G401.6 (cell line): ENCODE results near the gene POU2AF1.

Experiments used
- FAIRE-seq: peaks from 2 replicates; lab custom pipeline; 2012; peaks lifted over from hg19 to GRCh38; lab: Jason Lieb, UNC

POU2AF1 gene

GRCh38 chr11:111378861-111379601 lies at the start of gene POU2AF1:
TSS of gene POU2AF1 (minus strand) at chr11:111379275. CDS start at chr11:111379177, 98 bp downstream.
- no peak for FAIRE-seq

GRCh38 chr11:111428113-111428876 lies 49.2 kb upstream of the POU2AF1 start:
- no peak for FAIRE-seq

- FAIRE-seq: no peak
Observed at GRCh38 chr11:111427471-111427912, 48.4 kb upstream of the POU2AF1 start.

- no peak for FAIRE-seq
Observed at GRCh38 chr11:111426617-111427016, 47.5 kb upstream of the POU2AF1 start.

- no peak for FAIRE-seq
Observed at GRCh38 chr11:111423250-111423615, 44.2 kb upstream of the POU2AF1 start.

GRCh38 chr11:111422494-111423249 lies 43.6 kb upstream of the POU2AF1 start:
- no peak for FAIRE-seq

GRCh38 chr11:111421251-111421650 lies 42.2 kb upstream of the POU2AF1 start:
- FAIRE-seq: no peak

GRCh38 chr11:111419641-111420327 lies 40.7 kb upstream of the POU2AF1 start:
- no peak for FAIRE-seq

GRCh38 chr11:111419181-111419580 lies 40.1 kb upstream of the POU2AF1 start:
- FAIRE-seq: no peak

GRCh38 chr11:111418436-111418787 lies 39.3 kb upstream of the POU2AF1 start:
- FAIRE-seq: no peak

GRCh38 chr11:111417766-111418435 lies 38.8 kb upstream of the POU2AF1 start:
- FAIRE-seq: no peak

GRCh38 chr11:111417011-111417765 lies 38.1 kb upstream of the POU2AF1 start:
- FAIRE-seq: no peak

- no peak for FAIRE-seq
Observed at GRCh38 chr11:111416231-111416960, 37.3 kb upstream of the POU2AF1 start.

- no peak for FAIRE-seq
Observed at GRCh38 chr11:111414936-111415335, 35.9 kb upstream of the POU2AF1 start.

- FAIRE-seq: no peak
Observed at GRCh38 chr11:111414267-111414931, 35.3 kb upstream of the POU2AF1 start.

- FAIRE-seq: no peak
Observed at GRCh38 chr11:111413849-111414248, 34.8 kb upstream of the POU2AF1 start.

- no peak for FAIRE-seq
Observed at GRCh38 chr11:111412293-111412692, 33.2 kb upstream of the POU2AF1 start.

GRCh38 chr11:111411456-111411855 lies 32.4 kb upstream of the POU2AF1 start:
- no peak for FAIRE-seq

- no peak for FAIRE-seq
Observed at GRCh38 chr11:111410951-111411350, 31.9 kb upstream of the POU2AF1 start.

GRCh38 chr11:111409915-111410314 lies 30.8 kb upstream of the POU2AF1 start:
- FAIRE-seq: no peak
